Esophagus squamous epithelium (tissue), 4 donors: ENCODE data around the gene BMPER.

Experiments
- POLR2A ChIP-seq, 4 donors: fragments of 450-650 bp; IDR thresholded peaks; one replicate each; pipeline ENCODE4 v1.6.1; 2017; ENCODE audit warnings: antibody characterized with exemption in 4 of 4, mild to moderate bottlenecking in 4 of 4, moderate library complexity in 3 of 4
- TF ChIP-seq, protein P1 (sequence below), 6 experiments: fragments of 450-650 bp in 4 of 6; fragments of 200-600 bp in 2 of 6; sonication (generic) in 2 of 6; IDR thresholded peaks; one replicate each; pipeline ENCODE4 v1.5.1; 2016 to 2019; ENCODE audit warnings: antibody characterized with exemption in 6 of 6, mild to moderate bottlenecking in 4 of 6, moderate library complexity in 4 of 6

DNA sequence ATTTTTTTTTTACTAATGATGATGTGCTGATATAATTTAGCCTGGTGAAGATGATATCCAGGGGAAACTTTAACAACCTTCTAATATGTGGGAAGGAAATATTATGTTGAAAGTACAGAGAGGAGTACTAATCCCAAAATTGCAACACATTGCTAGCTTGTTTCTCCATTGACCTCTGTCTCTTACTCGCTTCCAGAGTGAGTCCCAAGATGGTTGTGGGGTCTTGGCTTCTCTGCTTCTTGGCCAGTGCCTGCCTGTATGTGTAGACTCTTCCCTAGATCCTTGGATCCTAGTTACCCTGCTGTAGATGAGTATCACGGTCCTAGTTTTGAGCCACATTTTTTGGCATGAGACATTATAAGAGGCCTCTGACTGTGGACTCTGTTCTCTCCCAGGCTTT lies 17.5 kb downstream of the BMPER start:
- TF ChIP-seq, protein P1, sequence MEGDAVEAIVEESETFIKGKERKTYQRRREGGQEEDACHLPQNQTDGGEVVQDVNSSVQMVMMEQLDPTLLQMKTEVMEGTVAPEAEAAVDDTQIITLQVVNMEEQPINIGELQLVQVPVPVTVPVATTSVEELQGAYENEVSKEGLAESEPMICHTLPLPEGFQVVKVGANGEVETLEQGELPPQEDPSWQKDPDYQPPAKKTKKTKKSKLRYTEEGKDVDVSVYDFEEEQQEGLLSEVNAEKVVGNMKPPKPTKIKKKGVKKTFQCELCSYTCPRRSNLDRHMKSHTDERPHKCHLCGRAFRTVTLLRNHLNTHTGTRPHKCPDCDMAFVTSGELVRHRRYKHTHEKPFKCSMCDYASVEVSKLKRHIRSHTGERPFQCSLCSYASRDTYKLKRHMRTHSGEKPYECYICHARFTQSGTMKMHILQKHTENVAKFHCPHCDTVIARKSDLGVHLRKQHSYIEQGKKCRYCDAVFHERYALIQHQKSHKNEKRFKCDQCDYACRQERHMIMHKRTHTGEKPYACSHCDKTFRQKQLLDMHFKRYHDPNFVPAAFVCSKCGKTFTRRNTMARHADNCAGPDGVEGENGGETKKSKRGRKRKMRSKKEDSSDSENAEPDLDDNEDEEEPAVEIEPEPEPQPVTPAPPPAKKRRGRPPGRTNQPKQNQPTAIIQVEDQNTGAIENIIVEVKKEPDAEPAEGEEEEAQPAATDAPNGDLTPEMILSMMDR (IDR thresholded peaks at IDR 0.05), result no peak
- no peak for TF ChIP-seq POLR2A (IDR thresholded peaks at IDR 0.05)
